ENCODE results near the gene AHI1.
"Not testable (repeated sequence)": the region's sequence is repeated elsewhere in the genome, so short reads cannot be mapped to it uniquely, and the experiment has no call there.

The AHI1 gene

DNA sequence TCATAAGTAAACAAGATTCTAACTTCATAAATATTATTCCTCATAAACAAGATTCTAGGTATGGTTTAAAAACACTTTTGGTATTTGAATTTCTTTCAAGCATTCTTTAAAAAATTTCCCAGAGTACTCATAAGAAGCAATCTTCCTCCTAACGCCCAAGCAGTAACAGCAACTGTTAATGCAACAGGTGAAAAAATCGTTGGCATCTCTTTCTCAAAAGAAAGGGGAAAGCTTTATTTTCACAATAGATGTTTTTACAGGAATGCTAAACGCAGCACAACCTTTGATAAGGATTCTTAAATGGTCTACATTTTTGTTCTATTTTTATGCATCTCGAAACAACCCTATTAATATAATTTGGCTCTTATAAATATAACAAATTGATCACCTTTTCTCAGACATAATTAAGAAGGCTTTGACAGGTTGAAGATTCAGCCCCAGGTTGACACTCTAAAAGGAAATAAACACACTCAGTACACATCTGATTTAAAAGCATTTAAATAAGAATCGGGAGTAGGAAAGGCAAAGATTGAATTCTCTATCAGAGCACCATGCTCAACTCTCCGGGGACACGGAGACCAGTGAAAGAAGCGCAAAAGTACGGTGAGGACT, 634 bp downstream of the AHI1 start:
- no peaks in the 10 kb centered on the region for H3K9me3 ChIP-seq (ENCODE audit: control insufficient read depth, insufficient read depth, low read length)
- peak overlapping the region; percentile 94 for H3K9ac ChIP-seq (ENCODE audit: low read depth, low read length)
- no peaks in the 10 kb centered on the region for H3K4me1 ChIP-seq (ENCODE audit: insufficient read depth, low read length)
- no peaks in the 10 kb centered on the region for H3K36me3 ChIP-seq (ENCODE audit: insufficient read depth, low read length)

DNA sequence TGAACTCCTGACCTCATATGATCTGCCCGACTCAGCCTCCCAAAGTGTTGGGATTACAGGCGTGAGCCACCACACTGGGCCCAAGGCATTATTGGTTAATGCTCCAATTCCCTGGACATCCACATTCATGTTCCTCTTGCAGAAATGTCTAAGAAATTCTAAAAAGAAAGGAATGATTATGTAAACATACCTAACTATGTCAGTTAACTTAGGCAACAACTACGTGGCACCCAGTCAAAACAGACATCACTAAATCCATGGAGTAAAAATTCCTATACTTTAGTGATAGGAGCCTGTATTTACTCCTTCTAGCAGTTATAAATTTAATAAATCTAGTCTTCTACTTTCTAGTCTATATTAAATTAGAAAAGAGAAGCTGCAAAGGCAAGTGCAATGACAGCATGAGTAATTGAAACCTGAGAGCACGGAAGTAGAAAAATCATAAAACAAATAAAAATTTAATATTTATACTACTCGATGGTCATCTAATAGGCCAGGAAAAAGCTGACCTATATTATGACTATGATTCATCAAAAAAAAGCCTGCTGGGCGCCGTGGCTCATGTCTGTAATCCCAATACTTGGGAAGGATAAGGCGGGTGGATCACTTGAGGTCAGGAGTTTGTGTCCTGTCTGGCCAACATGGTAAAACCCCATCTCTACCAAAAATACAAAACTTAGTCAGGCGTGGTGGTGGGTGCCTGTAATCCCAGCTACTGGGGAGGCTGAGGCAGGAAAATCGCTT, 4.2 kb downstream of the AHI1 start:
- Histone ChIP-seq H3K4me1 (ENCODE audit: insufficient read depth, low read length) (peaks cover 8% of the 10 kb centered on the region; the same call in 1 of the 2 replicates), H3K36me3 (ENCODE audit: insufficient read depth, low read length) (no peaks in the 10 kb centered on the region), H3K9ac (ENCODE audit: low read depth, low read length) (no peak overlapping the region), H3K9me3 (ENCODE audit: control insufficient read depth, insufficient read depth, low read length) (no peaks in the 10 kb centered on the region)

DNA sequence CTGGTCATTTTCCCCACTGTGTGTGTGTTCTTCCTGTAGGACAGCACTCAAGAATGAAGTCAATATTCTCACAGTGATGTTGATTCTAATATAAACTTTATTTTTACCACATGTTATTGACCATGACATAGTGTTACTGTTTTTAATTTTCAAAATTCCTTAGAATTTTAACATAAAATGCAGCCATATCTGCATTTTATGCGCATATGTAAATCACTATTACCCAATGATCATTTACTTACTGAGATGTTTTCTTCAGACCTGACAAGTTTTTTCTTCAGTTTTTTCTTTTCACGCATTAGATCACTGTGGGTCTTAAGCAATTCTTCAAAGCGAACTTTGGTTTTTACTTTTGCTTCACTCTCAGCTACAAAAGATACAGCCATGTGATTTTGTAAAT, 7.2 kb downstream of the AHI1 start:
- no peaks in the 10 kb centered on the region for H3K36me3 ChIP-seq (ENCODE audit: insufficient read depth, low read length)
- no peak overlapping the region for H3K9ac ChIP-seq (ENCODE audit: low read depth, low read length)
- H3K9me3 ChIP-seq (ENCODE audit: control insufficient read depth, insufficient read depth, low read length): no peaks in the 10 kb centered on the region
- peaks cover 8% of the 10 kb centered on the region; the same call in 1 of the 2 replicates for H3K4me1 ChIP-seq (ENCODE audit: insufficient read depth, low read length)

DNA sequence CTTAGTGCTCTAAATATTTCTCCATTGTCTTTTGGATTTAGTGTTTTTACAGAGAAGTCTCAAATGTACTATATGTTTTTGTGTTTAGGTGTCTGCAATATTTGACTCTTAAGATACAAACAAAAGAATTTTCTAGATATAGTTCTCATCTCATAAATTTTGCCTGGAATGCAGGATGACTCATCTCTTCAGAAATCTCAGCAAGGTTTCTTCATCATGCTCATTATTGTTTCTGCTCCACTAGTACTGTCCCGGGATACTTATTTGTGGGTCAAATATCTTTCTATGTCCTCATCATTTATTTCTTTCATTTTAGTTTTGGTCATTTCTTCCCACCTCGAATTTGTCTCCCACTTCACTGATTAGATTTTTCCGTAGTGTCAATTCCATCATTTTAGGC, 9.5 kb downstream of the AHI1 start:
- Histone ChIP-seq H3K4me1 (ENCODE audit: insufficient read depth, low read length) (peaks cover 8% of the 10 kb centered on the region; the same call in 1 of the 2 replicates), H3K9ac (ENCODE audit: low read depth, low read length) (no peak overlapping the region), H3K36me3 (ENCODE audit: insufficient read depth, low read length) (0 out of 2 replicates have a peak, but pooled peaks cover 3% of the 10 kb centered on the region), H3K9me3 (ENCODE audit: control insufficient read depth, insufficient read depth, low read length) (peaks cover 7% of the 10 kb centered on the region; the same call in 1 of the 2 replicates)

DNA sequence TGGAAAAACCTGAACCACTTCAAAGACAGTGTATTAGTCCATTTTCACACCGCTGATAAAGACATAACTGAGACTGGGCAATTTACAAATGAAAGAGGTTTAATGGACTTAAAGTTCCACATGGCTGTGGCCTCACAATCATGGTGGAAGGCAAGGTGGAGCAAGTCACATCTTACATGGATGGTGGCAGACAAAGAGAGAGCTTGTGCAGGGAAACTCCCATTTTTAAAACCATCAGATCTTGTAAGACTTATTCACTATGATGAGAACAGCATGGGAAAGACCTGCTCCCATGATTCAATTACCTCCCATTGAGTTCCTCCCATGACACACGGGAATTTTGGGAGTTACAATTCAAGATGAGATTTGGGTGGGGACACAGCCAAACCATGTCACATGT, 13.6 kb downstream of the AHI1 start:
- not testable (repeated sequence) for H3K9ac ChIP-seq (ENCODE audit: low read depth, low read length); H3K4me1 ChIP-seq (ENCODE audit: insufficient read depth, low read length)
- peaks cover 22% of the 10 kb centered on the region; the same call in 1 of the 2 replicates for H3K9me3 ChIP-seq (ENCODE audit: control insufficient read depth, insufficient read depth, low read length)
- H3K36me3 ChIP-seq (ENCODE audit: insufficient read depth, low read length): peaks cover 18% of the 10 kb centered on the region

DNA sequence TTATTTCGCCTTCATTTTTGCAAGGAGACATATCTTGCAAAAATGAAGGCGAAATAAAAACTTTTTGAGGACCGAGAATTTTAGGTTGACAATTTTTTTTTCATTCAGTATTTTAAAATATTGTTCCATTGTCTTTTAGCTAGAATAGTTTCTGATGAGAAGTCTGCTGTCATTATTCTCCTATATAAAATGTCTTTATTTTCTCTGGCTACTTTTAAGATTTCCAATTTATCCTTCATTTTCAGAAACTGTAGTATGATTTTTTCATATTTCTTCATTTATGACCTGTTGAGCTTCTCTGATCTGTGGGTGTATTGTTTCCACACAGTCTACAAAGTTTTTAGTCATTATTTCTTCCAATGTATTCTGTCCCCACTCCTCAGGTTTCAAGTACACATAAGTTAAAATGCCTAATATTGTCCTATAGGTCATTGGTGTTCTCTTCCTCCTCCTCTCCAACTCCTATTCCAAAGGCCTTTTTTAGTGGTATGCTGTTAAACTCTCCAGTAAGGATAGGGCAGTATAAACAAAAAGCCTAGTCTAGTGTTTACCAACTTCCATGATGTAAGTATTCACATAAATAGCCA, 15.7 kb downstream of the AHI1 start:
- H3K4me1 ChIP-seq (ENCODE audit: insufficient read depth, low read length): no peaks in the 10 kb centered on the region
- no peak overlapping the region for H3K9ac ChIP-seq (ENCODE audit: low read depth, low read length)
- H3K36me3 ChIP-seq (ENCODE audit: insufficient read depth, low read length): peaks cover 18% of the 10 kb centered on the region
- H3K9me3 ChIP-seq (ENCODE audit: control insufficient read depth, insufficient read depth, low read length): peaks cover 25% of the 10 kb centered on the region

DNA sequence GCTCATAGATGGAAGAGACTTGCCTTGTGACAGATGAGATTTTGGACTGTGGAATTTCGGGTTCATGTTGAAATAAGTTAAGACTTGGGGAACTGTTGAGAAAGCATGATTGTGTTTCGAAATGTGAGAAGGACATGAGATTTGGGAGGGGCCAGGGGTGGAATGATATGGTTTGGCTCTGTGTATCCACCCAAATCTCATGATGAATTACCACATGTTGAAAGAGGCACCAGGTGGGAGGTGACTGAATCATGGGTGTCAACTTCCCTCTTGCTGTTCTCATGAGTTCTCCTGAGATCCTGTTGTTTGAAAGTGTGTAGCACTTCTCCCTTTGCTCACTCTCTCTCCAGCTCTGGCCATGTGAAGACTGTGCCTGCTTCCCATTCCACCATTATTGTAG, 17.9 kb downstream of the AHI1 start:
- no peak overlapping the region for H3K9ac ChIP-seq (ENCODE audit: low read depth, low read length)
- H3K9me3 ChIP-seq (ENCODE audit: control insufficient read depth, insufficient read depth, low read length): peaks cover 23% of the 10 kb centered on the region
- peaks cover 18% of the 10 kb centered on the region for H3K36me3 ChIP-seq (ENCODE audit: insufficient read depth, low read length)
- no peaks in the 10 kb centered on the region for H3K4me1 ChIP-seq (ENCODE audit: insufficient read depth, low read length)

DNA sequence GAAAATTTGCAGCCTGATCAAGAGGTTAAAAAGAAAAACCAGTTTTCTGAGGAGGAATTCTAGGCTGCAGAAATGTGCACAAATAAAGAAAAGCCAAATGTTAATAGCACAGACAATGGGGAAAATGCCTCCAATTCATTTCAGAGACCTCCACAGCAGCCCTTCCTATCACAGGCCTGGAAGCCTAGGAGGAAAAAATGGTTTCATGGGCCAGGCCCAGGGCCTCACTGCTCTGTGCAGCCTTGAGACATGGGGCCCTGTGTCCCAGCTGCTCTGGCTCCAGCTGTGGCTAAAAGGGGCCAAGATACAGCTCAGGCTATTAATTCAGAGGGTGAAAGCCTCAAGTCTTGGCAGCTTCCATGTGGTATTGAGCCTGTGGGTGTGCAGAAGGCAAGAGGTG, 18.9 kb downstream of the AHI1 start:
- Histone ChIP-seq H3K9ac (ENCODE audit: low read depth, low read length) (no peak overlapping the region), H3K4me1 (ENCODE audit: insufficient read depth, low read length) (no peaks in the 10 kb centered on the region), H3K9me3 (ENCODE audit: control insufficient read depth, insufficient read depth, low read length) (peaks cover 18% of the 10 kb centered on the region), H3K36me3 (ENCODE audit: insufficient read depth, low read length) (peaks cover 16% of the 10 kb centered on the region)

DNA sequence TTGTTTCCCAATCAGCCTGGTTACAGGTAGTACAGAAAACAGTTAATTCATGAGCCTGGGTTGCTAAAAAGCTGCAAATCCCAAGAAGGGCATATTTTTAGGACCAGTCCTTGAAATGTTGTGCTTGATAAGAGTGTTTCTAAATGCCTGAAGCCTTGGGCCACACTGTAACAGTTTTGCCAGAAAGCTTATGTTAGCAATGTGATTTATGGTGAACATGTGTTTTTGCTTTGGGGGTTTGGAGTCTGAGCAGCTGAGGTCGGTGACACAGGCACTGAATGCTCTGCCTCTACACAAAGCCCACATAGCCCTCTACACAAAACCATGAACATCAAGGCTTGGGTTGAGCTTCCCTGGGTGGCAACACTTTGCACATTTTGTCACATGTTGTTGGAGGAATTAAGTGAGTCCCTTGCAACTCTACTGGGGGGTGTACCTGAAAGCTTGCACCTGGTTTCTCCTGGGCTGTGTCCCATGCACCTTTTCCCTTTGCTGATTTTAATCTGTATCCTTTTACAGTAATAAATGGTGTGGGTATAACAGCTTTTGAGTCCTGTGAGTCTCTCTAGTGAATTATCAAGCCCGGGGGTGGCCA, 22.2 kb downstream of the AHI1 start:
- no peaks in the 10 kb centered on the region for H3K4me1 ChIP-seq (ENCODE audit: insufficient read depth, low read length)
- H3K9ac ChIP-seq (ENCODE audit: low read depth, low read length): no peak overlapping the region
- H3K36me3 ChIP-seq (ENCODE audit: insufficient read depth, low read length): peaks cover 9% of the 10 kb centered on the region
- peaks cover 11% of the 10 kb centered on the region for H3K9me3 ChIP-seq (ENCODE audit: control insufficient read depth, insufficient read depth, low read length)

DNA sequence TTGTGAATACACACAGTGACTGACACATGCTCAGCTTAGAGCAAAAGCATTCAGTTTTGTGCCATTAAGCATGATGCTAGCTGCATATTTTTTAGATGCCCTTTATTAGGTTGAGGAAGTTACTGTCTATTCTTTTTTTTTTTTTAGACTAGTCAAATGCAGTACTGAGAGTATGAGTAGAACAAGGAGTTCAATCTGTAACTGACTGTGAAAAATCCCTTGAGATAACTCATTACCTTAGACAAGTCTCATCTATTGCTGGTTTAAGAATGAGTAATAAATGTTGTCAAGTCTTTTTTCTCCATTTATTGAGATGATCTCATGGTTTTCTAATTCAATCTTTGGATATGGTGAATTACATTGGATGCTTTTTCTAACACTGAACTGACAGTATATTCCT, 23.2 kb downstream of the AHI1 start:
- peaks cover under 1% of the 10 kb centered on the region for H3K36me3 ChIP-seq (ENCODE audit: insufficient read depth, low read length)
- no peak overlapping the region for H3K9ac ChIP-seq (ENCODE audit: low read depth, low read length)
- H3K4me1 ChIP-seq (ENCODE audit: insufficient read depth, low read length): no peaks in the 10 kb centered on the region
- peaks cover 6% of the 10 kb centered on the region for H3K9me3 ChIP-seq (ENCODE audit: control insufficient read depth, insufficient read depth, low read length)

DNA sequence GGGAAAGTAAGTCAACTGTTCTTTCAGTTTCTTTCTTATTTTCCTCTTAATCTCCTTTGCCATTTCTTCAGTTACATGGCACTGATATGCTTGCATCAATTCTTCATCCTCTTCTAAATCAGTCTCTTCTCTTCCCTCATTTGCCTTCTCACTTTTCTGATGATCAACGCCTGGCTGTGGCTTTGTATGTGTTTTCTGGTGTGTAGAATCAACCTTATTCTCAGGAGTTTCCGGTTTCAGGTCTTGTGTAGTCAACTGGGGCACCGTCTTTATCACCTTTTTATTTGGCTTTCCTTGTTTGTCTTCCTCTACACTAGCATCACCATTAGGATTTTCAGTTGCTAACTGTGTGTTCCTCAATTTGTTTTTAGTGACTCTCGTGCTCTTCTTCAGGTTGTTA, 31.6 kb downstream of the AHI1 start:
- no peak overlapping the region for H3K9ac ChIP-seq (ENCODE audit: low read depth, low read length)
- H3K4me1 ChIP-seq (ENCODE audit: insufficient read depth, low read length): no peaks in the 10 kb centered on the region
- no peaks in the 10 kb centered on the region for H3K36me3 ChIP-seq (ENCODE audit: insufficient read depth, low read length)
- H3K9me3 ChIP-seq (ENCODE audit: control insufficient read depth, insufficient read depth, low read length): no peaks in the 10 kb centered on the region

DNA sequence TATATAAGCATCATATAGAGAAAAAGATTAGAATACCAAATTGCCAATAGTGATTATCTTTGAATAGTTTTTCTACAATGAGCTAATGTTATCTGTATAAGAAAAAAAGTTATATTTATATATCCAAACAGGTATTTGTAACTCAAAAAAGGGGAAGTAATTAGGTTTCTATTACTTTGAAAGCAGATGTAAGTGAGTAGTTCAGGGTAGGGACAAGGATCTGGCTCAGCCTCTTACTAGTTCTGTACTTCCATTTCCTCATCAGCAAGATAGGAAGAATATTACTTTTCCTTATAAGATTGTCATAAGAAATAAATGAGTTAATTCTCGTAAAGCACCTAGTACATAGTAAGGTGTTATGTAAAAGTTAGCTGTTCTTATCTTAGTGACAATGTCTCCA, 32.2 kb downstream of the AHI1 start:
- H3K9ac ChIP-seq (ENCODE audit: low read depth, low read length): no peak overlapping the region
- H3K36me3 ChIP-seq (ENCODE audit: insufficient read depth, low read length): no peaks in the 10 kb centered on the region
- H3K9me3 ChIP-seq (ENCODE audit: control insufficient read depth, insufficient read depth, low read length): no peaks in the 10 kb centered on the region
- no peaks in the 10 kb centered on the region for H3K4me1 ChIP-seq (ENCODE audit: insufficient read depth, low read length)

DNA sequence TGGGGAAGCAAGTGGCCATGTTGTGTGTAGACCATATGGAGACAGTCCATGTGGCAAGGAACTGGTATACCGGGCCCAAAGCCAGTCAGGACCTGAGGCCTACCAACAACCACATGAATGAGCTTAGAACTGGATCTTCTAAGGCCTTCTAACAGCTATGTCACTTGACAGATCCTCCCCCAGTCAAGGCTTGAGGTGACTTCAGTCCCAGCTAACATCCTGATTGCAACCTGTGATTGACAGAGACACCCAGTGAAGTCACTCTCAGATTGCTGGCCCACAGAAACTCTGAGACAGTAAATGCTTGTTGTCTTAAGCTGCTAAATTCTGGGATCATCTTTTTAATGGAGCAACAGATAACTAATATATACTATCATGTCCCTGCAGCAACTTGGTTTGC, 32.9 kb downstream of the AHI1 start:
- Histone ChIP-seq H3K4me1 (ENCODE audit: insufficient read depth, low read length) (no peaks in the 10 kb centered on the region), H3K36me3 (ENCODE audit: insufficient read depth, low read length) (no peaks in the 10 kb centered on the region), H3K9ac (ENCODE audit: low read depth, low read length) (no peak overlapping the region), H3K9me3 (ENCODE audit: control insufficient read depth, insufficient read depth, low read length) (no peaks in the 10 kb centered on the region)

DNA sequence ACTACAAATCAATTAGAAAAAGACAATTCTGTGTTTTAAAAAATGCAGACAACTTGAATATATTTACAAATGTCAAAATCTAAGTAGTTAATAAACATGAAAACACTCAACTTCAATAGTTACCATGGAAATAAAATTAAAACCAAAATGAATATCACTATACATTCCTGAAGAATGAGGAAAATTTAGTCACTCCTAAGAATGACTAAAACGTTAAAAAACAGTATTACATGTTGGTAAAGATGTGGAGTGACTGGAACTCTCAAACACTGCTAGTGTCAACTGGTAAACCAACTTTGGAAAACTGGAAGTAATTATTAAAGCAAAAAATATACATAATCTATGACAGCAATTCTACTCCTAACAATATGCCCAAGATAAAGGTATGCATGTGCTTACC, 36.3 kb downstream of the AHI1 start:
- H3K36me3 ChIP-seq (ENCODE audit: insufficient read depth, low read length): no peaks in the 10 kb centered on the region
- H3K9me3 ChIP-seq (ENCODE audit: control insufficient read depth, insufficient read depth, low read length): no peaks in the 10 kb centered on the region

DNA sequence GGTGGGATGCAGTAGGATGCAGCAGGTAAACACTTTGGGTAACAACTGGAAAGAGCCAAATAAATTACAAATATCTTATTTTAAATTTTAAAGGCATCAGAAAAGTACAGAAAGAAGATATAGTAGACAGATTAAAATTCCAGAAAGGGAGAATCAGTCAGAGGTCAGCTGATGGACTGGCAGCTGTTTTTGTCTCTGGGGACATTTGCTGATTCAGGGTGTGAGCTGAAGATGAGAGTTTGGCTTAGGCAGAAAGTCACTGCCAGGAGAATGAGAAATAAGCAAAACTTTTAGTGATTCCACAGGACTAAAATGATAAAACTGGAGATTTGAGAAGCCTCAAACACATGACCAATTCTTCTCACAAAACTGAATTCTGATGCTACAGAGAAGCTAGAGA, 39.5 kb downstream of the AHI1 start:
- Histone ChIP-seq H3K9ac (ENCODE audit: low read depth, low read length) (no peak overlapping the region), H3K4me1 (ENCODE audit: insufficient read depth, low read length) (no peaks in the 10 kb centered on the region), H3K9me3 (ENCODE audit: control insufficient read depth, insufficient read depth, low read length) (no peaks in the 10 kb centered on the region), H3K36me3 (ENCODE audit: insufficient read depth, low read length) (no peaks in the 10 kb centered on the region)

More for the DNA sequence above, 36.3 kb downstream of the AHI1 start:
- Histone ChIP-seq H3K9ac (ENCODE audit: low read depth, low read length) (no peak overlapping the region), H3K4me1 (ENCODE audit: insufficient read depth, low read length) (no peaks in the 10 kb centered on the region)
